Hepatocyte (in vitro differentiated cells): ENCODE results near the gene ZDHHC1.

Source experiments
- CTCF ChIP-seq: fragments of 200-600 bp; sonication (generic); IDR thresholded peaks from 2 replicates; pipeline ENCODE4 v1.5.1; 2016; ENCODE audit warnings: antibody characterized with exemption, mild to moderate bottlenecking; ENCODE audit not compliant: poor library complexity
- EZH2 ChIP-seq: fragments of 200-600 bp; sonication (generic); IDR thresholded peaks from 2 replicates; pipeline ENCODE4 v1.6.1; 2016; ENCODE audit warnings: antibody characterized with exemption, mild to moderate bottlenecking, borderline replicate concordance
- EZH2phosphoT487 ChIP-seq: fragments of 200-600 bp; sonication (generic); IDR thresholded peaks from one replicate; pipeline ENCODE4 v1.6.1; 2018; ENCODE audit warnings: antibody characterized with exemption, mild to moderate bottlenecking, low read depth, moderate library complexity; ENCODE audit not compliant: unreplicated experiment, severe bottlenecking

- TF ChIP-seq CTCF = no peak
- no peak for TF ChIP-seq EZH2
- TF ChIP-seq EZH2phosphoT487 = no peak
These were observed 1.2 kb upstream of the ZDHHC1 start for GRCh38 chr16:67417333-67418061.
